ENCODE results near the gene MMP28.
A peak's percentile ranks its signal among the peaks of the same experiment; 100 is the strongest.

The MMP28 gene, protein sequence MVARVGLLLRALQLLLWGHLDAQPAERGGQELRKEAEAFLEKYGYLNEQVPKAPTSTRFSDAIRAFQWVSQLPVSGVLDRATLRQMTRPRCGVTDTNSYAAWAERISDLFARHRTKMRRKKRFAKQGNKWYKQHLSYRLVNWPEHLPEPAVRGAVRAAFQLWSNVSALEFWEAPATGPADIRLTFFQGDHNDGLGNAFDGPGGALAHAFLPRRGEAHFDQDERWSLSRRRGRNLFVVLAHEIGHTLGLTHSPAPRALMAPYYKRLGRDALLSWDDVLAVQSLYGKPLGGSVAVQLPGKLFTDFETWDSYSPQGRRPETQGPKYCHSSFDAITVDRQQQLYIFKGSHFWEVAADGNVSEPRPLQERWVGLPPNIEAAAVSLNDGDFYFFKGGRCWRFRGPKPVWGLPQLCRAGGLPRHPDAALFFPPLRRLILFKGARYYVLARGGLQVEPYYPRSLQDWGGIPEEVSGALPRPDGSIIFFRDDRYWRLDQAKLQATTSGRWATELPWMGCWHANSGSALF

DNA sequence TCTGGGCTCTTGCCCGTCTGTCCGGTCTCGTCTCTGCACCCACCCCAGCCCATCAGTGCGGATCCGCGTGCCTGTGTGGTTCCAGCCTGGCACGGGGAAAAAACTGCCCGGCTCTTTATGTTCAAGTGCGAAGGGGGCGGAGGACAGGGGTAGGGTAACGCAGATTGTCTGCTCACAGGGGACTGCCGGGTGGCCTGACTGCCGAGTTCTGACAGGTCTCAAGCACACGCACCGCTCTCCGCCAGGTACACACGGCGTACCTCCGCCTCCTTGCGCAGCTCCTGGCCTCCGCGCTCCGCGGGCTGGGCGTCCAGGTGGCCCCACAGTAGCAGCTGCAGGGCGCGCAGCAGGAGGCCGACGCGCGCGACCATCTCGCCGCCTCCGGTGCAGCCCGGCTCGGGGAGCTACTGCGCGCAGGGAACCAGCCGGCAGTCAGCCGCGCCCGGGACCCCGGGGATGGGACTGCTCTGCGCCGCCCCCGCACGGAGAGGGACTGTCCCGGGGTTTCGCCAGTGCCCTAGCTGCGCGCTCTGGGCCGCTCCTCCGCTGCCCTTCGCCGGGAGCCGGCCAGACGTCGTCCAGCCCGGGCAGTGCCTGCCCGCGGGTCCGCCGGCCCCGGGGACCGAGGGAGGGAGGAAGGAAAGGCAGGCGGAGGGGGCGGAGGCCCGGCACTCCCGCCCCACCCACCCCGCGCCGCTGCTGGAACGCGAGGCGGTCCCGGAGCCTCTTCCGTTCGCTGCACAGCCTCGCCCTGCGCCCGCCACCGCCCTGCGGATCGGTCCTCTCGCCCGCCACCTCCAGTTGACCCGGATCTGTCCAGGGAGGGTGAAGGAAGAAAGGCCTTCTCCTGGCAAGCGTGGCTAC is at the start of gene MMP28:
Gene MMP28 (minus strand): TSS at position 635 of the 864 bp plus-strand sequence. CDS start 264 bp downstream, at position 371.
- DNase-seq = no peak

DNA sequence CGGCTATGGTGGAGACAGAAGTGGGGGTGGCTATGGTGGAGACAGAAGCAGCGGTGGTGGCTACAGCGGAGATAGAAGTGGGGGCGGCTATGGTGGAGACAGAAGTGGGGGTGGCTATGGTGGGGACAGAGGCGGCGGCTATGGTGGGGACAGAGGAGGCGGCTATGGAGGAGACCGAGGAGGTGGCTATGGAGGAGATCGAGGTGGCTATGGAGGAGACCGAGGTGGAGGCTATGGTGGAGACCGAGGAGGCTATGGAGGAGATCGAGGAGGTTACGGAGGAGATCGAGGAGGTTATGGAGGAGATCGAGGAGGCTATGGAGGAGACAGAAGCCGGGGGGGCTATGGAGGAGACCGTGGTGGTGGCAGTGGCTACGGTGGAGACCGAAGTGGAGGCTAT is 49.1 kb upstream of the MMP28 start:
- no peak for DNase-seq

DNA sequence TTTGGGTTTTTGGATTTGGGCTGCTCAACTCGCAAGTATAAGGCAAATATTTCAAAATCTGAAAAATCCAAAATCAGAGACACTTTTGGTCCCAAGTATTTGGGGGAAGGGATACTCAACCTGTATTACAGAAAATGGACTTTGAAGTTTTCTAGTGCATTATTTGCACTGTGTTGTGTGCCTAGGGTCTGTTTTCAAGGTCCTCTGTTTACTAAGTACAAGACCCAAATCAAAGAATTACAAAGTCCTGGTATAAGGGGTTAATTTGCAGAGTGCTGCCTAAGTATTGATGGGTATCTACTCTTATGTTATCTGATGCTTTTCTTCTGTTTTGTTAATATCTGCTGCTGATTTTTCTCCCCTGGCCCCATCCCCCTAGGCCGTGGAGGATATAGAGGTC is 48.3 kb upstream of the MMP28 start:
- DNase-seq = no peak

DNA sequence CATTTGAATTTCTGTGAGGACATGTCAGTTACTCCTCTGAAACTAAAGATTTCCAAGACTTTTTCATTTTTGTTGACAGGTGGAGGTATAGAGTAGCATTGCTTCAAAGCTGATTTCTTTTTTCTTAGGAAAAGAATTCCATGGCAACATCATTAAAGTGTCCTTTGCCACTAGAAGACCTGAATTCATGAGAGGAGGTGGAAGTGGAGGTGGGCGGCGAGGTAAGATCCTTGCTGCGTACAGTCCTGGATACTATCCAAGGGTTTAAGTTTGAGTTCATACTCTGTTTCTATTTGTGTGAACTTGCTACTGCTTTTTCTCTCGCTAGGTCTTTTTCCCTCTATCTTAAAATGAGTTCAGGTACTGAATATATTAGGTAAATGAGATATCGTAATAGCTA is 46.8 kb upstream of the MMP28 start:
- DNase-seq = no peak

DNA sequence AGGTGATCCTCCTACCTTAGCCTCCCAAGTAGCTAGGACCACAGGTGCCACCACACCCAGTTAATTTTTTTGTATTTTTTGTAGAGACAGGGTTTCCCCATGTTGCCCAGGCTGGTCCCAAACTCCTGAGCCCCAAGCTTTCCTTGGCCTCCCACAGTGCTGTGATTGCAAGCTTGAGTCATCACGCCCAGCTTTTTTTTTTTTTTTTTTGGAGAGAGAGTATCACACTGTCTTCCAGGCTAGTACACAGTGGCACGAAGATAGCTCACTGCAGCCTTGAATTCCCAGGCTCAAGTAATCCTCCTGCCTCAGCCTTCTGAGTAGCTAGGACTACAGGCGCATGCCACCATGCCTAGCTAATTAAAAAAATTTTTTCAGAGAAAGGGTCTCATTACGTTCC is 46.1 kb upstream of the MMP28 start:
- DNase-seq = no peak

DNA sequence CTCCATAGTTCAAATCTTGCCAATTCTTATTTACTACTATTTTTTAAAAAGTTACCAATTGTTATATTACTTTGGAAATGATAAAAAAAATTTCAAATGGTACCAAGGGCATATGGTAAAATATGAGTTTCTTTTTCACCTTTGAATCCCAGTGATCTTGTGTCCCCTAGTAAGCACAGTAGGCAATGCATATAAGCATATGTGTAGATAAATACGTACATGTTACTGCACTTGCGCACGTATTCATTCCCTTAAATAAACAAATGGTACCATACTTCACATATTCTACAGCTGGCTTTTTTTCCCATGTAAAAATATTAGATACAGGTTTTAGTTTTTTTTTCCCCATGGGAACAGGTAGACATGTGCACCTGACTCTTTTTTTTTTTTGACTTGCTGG is 45.7 kb upstream of the MMP28 start:
- no peak for DNase-seq

- no peak for DNase-seq
Measured at GRCh38 chr17:35825206-35825605, 29.8 kb upstream of the MMP28 start.

DNA sequence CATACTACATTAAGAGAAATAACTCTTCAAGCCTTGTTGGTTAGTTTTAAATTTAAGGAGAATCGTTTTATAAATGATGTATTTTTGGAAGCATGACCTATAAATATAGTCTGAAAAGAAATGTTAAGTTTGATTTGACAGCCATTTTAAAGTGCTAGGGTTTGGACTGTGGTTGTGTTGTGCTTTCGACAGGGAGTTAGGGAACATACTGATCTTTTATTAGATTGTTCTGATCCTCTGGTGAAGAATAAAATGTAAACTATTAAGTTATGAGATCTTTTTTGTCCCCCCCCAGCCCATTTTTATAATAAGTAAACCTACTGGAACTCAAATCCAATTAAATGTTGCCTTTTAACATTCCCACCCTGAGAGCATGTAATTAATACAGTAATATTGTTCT is 25.9 kb upstream of the MMP28 start:
- DNase-seq = no peak

- DNase-seq = no peak
Measured at GRCh38 chr17:35819455-35819854, 24.0 kb upstream of the MMP28 start.

GRCh38 chr17:35817196-35817595 is 21.8 kb upstream of the MMP28 start:
- DNase-seq = no peak

DNA sequence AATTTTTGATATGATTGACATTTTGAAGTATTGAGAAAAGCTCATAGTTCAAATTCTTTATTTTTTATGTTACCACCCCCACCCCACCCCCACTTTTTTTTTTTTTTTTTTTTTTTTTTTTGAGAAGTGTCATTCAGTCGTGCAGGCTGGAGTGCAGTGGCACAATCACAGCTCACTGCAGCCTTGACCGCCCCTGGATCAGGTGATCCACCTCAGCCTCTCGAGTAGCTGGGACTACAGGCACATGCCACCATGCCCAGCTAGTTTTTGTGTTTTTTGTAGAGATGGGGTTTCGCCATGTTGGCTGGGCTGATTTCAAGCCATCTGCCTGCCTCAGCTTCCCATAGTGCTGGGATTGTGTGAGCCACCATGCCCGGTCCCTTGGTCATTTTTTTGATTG is 21.3 kb upstream of the MMP28 start:
- no peak for DNase-seq

DNA sequence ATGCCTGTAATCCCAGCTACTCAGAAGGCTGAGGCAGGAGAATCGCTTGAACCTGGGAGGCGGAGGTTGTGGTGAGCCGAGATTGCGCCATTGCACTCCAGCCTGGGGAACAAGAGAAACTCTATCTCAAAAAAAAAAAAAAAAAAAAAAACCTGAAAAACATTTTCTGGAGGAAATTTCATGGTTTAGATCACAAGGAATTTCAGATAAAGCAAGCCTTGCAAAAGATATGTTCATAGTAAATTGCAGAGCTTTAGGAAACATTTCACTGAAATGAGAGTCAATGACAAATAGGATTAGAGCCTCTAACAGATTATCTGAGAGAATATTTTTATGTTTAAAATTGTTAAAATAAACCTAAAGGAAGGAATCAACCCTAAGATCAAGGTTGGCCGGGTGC is 17.0 kb upstream of the MMP28 start:
- no peak for DNase-seq

DNA sequence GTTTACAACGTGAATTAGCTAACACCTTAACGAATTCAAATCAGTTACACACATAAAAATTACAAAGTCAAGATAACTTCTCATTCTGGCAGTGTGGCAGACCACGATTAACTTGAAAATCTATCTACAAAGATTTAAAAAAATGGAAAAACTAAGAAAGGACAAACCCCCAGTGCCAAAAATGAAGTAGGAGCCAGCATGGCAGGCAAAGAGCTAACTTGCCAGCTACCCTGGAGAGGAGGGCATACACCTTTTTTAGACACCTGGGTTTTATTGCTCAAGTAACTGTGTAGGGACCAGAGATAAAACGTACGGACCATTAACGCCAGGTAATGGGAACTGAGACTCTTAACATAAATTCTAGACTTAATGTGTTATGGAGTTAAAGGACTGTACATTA is 16.3 kb upstream of the MMP28 start:
- no peak for DNase-seq

DNA sequence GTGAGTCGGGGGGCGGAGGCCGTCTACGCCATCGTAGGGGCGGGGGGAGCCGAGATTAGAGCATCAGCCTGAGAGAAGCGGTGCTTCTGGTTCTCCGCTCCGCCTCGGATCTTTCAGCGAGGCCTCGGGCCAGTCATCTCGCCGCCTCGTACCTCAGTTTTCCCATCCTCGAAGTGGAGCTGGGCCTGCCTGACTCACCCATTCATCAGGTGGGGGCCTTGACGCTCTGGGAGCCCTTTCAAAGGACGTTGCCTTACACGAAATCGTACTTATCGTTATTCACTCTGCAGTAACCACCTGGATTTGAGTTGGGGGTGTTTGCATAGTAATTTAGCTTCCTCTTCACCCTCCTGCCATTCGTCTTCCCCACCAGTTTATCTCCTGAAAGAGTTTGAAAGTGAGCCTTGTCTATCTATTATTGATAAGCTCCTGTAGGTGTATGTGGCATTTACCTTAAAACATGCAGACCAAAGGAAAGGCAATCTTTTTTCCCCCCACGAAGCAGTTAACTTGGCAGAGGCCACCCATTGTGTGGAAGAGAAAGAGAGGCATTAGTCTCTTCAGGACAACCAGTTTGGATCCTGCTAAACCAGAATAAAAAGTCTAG is 14.5 kb upstream of the MMP28 start:
- no peak for DNase-seq

DNA sequence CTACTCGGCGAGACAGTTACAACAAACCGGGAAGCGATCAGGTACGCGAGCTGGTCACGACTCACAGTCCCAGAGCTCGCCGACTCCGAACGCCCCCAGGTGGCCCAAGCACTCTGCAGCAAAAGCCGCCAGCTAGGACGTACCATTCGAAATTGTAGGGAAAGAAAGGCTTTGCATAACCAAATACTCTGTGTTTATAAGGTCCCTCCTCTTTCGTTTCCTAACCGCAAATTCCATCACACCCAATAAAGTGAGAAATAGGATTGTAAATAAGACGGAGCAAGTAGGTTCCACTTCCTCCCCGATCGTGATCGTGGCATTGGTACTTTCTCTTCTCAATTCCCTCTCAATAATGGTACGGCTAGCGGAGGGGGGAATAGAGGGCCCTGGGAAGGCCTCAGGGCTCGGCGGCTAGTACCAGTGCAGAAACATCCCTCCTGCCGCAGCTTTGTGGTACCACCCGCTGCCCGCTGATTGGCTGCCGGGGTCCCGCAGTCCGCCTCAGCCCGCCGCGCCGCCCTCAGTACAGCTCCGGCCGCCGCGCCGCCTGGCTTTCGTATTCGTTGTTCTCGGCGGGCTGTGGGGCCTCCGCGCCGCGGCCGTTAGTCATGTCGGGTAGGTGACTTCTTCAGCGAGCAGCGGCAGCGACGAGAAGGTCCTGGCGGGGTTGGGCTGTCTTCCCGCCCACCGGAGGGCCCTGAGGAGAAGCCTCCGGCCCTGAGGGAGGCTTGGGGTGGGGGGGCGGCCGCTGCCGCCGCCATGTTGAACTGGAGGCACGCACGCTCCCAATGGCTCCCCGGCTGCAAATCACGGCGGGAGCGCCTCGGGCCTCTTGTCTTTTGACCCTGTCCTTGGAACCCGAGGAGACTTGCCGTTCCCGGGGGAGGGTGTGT is 13.8 kb upstream of the MMP28 start, which contains the start of gene TAF15:
Gene TAF15 (plus strand): TSS at position 523 of the 893 bp plus-strand sequence. CDS start 86 bp downstream, at position 609.
- peak; percentile 99 for DNase-seq

DNA sequence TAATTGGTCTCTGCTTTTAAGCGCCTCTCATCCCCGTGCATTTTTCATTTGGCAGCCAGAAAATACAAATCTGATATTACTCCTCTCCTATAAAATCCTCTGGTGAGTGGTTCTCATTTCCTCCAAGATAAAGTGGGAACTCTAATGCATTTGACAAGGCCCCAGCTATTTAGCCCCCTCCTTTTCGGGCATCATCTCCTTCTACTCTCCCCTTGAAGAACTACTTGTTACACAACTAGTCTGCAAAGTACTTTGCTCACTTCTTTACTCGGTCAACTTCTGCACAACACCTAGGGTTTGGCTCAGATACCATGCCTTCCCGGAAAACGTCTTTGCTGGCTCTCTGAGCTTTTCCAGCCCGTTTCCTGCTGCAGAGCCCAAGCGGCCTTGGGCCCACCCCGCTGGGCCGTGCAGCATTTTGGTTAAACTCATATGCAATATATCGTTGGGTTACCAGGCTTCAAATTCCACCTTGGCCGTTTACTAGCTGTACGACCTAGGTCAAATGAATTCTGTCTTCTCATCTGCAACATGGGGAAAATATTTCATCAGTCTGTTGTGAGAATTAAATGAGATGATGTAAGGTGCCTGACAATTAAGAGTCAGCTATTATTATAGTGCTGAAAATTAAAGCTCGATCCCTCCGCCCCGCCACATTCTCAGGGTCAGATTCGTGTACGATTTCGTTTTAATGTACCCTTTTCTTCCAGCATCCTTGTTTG is 13.0 kb upstream of the MMP28 start:
- DNase-seq = no peak

- DNase-seq = no peak
Measured at GRCh38 chr17:35807371-35808144, 12.1 kb upstream of the MMP28 start.

- peak; percentile 80 for DNase-seq
Measured at GRCh38 chr17:35804658-35805192, 9.3 kb upstream of the MMP28 start.

DNA sequence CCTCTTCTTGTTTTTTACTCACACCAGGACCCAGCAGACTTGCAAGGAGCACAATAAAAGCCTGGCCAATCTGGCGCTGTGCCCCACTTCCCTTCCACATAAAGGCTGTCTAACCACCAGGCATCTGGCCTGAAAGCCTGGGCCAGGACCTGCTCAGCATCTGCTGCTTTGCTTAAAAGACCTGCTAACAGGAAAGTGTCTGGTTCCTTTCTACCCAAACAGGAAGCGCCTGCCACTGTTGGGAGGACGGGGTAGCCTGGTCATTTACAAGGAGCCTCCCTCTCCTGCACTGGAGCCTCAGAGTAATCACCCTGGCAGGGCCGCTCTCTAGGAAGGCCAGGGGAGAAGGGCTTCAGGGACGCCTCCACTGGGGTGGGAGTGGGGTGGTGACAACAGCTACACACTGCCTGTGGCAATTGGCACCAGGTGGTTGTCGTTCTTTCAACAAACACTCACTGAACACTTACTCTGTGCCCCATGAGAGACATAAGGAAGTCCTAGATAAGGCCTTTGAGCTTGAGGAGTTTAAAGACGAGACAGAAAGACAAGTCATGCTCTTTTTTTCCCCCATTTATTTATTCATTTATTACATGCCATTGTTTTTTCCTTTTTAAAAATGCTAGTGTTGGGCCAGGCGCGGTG is 6.3 kb upstream of the MMP28 start:
- peak; percentile 24 for DNase-seq

DNA sequence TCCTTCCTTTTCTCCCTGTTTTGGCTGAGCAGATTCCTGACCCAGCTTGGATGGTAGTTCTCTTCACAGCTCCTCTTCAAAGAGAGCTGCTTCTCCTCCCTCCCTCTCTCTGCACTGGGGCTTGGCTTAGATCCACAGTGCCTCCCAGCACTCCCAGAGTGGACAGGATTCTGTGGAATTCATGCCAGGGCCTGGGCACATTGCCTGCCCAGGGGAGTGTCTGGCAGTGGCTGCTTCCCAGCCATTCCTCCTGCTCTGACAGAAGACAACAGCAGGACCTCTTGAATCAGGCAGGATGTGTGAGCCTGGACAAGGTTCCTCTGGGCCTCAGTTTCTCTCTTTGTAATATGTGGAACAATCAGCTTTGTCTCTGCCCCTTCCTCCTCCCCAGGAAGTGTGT is 4.5 kb upstream of the MMP28 start:
- no peak for DNase-seq

Data from CD4-positive, alpha-beta T cell treated with Interleukin-4 for 4 hours (primary cell).